Measurements from ENCODE around the gene PPP2R2B. TPM values are rescaled to one million over a fixed set of nuclear protein-coding genes. Genes with fewer than 3 reads are reported as not detected.

Gene PPP2R2B
- total RNA-seq, 3 donors from 2014 or later = 0.99 to 5.9 (median 1.2) TPM

DNA sequence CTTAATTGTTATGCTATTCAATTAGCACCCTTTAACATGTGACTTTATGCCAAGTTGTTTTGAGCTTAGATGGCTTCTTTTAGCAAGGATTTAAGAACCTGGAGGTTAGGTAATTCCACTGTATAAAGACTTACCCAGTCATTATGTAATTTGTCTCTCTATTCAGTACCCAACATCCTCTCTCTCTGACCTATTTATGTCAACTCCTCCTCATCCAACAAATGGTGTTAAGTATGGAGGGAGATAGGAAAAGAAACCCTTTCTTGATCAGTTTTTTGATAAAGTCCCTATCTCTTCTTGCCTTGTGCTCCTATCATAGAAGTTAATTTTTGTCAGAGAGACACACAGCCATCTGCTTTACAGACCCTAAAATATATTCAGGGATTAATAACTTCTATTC lies 181.3 kb downstream of the PPP2R2B start:
- TF ChIP-seq, protein P1, sequence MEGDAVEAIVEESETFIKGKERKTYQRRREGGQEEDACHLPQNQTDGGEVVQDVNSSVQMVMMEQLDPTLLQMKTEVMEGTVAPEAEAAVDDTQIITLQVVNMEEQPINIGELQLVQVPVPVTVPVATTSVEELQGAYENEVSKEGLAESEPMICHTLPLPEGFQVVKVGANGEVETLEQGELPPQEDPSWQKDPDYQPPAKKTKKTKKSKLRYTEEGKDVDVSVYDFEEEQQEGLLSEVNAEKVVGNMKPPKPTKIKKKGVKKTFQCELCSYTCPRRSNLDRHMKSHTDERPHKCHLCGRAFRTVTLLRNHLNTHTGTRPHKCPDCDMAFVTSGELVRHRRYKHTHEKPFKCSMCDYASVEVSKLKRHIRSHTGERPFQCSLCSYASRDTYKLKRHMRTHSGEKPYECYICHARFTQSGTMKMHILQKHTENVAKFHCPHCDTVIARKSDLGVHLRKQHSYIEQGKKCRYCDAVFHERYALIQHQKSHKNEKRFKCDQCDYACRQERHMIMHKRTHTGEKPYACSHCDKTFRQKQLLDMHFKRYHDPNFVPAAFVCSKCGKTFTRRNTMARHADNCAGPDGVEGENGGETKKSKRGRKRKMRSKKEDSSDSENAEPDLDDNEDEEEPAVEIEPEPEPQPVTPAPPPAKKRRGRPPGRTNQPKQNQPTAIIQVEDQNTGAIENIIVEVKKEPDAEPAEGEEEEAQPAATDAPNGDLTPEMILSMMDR (IDR thresholded peaks at IDR 0.05) = no peak
- H3K9me3 ChIP-seq = no peaks in the 10 kb centered on the region
- no peaks in the 10 kb centered on the region for H3K36me3 ChIP-seq (ENCODE audit: low read depth)
- H3K4me1 ChIP-seq (ENCODE audit: low read depth) = no peaks in the 10 kb centered on the region
- ATAC-seq = no peak
- DNase-seq = no peak
- intact Hi-C loops (cut with DNase I, micrococcal nuclease) = no loop called here
- no peak overlapping the region for H3K4me3 ChIP-seq

DNA sequence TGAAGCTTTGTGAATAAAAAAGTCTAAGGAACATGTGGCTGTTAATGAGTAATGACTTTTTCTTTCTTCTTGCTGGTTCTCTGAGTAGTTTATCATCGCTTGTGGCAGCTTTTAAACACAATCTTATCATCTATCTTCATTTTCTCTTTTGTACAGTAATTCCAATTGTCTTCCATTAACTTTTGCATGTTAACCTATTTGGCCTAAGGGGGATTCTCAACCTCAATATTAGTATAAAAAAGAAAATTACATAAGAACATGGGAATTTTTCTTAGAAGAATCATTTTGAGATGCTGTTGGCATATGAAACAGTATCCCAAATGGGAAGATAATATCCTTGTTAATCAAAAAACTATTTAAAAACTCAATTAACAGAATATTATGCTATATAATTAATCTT lies 182.9 kb downstream of the PPP2R2B start:
- no peak for DNase-seq
- Histone ChIP-seq H3K36me3 (ENCODE audit: low read depth) (no peaks in the 10 kb centered on the region), H3K9me3 (no peaks in the 10 kb centered on the region), H3K4me3 (no peak overlapping the region), H3K4me1 (ENCODE audit: low read depth) (no peaks in the 10 kb centered on the region)
- no peak for ATAC-seq
- TF ChIP-seq, protein P1 (IDR thresholded peaks at IDR 0.05) = no peak
- intact Hi-C loops (cut with DNase I, micrococcal nuclease) = no loop called here

DNA sequence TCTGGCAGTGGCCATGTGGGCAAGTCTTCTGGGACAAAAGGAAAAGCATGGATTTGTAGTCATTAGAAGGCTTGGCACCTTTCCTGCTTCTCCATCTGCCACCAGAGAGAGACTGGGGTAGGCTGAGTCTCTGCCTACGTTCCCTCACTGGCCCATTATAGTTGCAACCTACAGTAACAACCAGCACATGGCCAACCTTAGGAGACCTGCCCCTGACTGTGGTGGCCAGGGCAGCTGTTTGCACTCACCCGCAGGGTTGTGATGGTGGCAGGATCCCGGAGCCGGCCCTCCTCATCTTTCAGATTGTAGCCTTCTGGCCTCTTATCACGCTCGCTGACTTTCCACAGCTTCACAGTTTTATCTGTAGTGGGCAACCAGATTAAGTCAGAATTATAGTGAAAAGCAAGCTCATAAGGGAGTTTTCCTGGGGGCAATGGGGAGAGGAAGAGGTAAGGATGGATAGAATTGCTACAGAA lies 187.6 kb downstream of the PPP2R2B start:
- ATAC-seq (no peak), DNase-seq (no peak)
- H3K4me1 ChIP-seq (ENCODE audit: low read depth) = no peaks in the 10 kb centered on the region
- intact Hi-C loops (cut with DNase I, micrococcal nuclease) = no loop called here
- TF ChIP-seq, protein P1 (IDR thresholded peaks at IDR 0.05) = no peak
- no peak overlapping the region for H3K4me3 ChIP-seq
- H3K36me3 ChIP-seq (ENCODE audit: low read depth) = no peaks in the 10 kb centered on the region
- no peaks in the 10 kb centered on the region for H3K9me3 ChIP-seq

DNA sequence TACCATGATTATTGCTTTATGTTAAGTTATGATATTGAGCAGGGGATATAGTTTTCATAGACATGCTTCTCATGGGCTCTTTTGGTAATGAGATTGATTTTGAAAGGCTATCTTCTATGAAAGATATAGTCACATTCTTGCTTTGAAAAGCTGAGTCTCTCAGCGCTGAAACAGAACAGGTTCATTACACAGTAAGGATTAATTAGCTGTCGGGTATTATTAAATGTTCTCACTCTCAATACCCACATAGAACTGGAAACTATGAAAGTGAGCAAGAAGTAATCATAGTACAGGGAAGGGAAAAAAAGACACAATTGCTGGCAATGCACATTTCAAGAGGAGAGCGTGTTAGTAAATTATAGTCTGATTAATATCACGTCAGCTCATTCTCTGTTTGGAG lies 190.9 kb downstream of the PPP2R2B start:
- no peak for DNase-seq
- Histone ChIP-seq H3K4me3 (no peak overlapping the region), H3K36me3 (ENCODE audit: low read depth) (no peaks in the 10 kb centered on the region), H3K4me1 (ENCODE audit: low read depth) (no peaks in the 10 kb centered on the region), H3K9me3 (no peaks in the 10 kb centered on the region)
- TF ChIP-seq, protein P1 (IDR thresholded peaks at IDR 0.05) = no peak
- intact Hi-C loops (cut with DNase I, micrococcal nuclease) = no loop called here
- no peak for ATAC-seq

DNA sequence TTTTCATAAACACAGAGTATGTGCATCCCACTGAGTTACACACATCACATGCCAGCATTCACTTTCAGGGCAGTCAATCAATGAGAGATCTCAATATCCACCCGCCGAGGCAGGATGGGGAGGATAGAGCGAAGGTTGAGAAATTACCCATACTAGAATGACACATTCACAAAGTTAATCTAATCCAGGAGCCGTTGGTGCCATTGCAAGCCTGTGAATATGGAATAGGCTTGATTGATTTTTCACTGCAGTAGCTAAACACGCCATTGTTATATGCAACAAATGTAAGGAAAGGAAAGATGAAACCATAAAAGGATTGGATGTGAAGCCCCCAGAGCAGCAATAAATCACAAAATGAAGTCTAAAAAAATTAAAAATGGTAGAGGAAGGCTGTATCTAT lies 194.7 kb downstream of the PPP2R2B start:
- no peaks in the 10 kb centered on the region for H3K4me1 ChIP-seq (ENCODE audit: low read depth)
- H3K9me3 ChIP-seq = no peaks in the 10 kb centered on the region
- TF ChIP-seq, protein P1 (IDR thresholded peaks at IDR 0.05) = no peak
- DNase-seq (no peak), ATAC-seq (no peak)
- intact Hi-C loops (cut with DNase I, micrococcal nuclease) = no loop called here
- no peaks in the 10 kb centered on the region for H3K36me3 ChIP-seq (ENCODE audit: low read depth)
- H3K4me3 ChIP-seq = no peak overlapping the region

DNA sequence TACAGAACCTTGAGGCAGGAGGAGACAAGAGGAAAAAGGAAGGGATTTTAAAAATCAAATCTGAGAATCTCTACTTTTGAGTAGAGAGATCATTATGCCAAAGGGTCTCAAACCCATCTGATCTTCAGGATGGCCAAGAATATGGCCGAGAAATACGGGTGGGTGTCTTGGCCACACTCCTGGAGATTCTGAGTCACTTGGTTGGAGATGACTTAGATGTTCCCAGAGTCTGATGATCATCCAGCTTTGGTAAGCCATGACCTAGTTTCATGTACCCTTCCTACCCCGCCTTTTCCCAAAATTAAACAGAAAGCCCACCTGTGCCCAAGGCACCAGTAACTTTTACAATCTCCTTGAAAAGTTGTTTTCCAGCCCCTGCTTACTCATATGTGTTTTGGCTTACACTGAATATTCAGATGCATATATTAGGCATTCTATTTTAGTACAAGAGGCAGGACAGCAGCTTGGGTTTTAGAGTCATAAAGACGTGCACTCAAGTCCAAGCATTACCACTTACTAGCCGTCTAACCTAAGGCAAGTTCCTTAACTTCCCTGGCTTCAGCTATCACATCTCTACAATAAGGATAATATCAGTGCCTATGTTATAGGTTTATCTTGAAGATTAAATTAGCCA lies 195.5 kb downstream of the PPP2R2B start:
- Histone ChIP-seq H3K4me3 (no peak overlapping the region), H3K9me3 (no peaks in the 10 kb centered on the region), H3K4me1 (ENCODE audit: low read depth) (no peaks in the 10 kb centered on the region), H3K36me3 (ENCODE audit: low read depth) (no peaks in the 10 kb centered on the region)
- DNase-seq (no peak), ATAC-seq (no peak)
- TF ChIP-seq, protein P1 (IDR thresholded peaks at IDR 0.05) = no peak
- intact Hi-C loops (cut with DNase I, micrococcal nuclease) = no loop called here
